Raji (cell line): ENCODE results near the gene CRMP1.

ENCODE experiments used
- POLR2A ChIP-seq: IDR thresholded peaks from 2 replicates; pipeline ENCODE4 v1.6.1; 2011; ENCODE audit warnings: low read depth, low read length, control low read depth; ENCODE audit not compliant: insufficient read depth

CRMP1 gene

GRCh38 chr4:5887011-5887360 is 5.9 kb downstream of the CRMP1 start:
- no peak for TF ChIP-seq POLR2A

GRCh38 chr4:5885733-5886132 is 7.2 kb downstream of the CRMP1 start:
- no peak for TF ChIP-seq POLR2A

DNA sequence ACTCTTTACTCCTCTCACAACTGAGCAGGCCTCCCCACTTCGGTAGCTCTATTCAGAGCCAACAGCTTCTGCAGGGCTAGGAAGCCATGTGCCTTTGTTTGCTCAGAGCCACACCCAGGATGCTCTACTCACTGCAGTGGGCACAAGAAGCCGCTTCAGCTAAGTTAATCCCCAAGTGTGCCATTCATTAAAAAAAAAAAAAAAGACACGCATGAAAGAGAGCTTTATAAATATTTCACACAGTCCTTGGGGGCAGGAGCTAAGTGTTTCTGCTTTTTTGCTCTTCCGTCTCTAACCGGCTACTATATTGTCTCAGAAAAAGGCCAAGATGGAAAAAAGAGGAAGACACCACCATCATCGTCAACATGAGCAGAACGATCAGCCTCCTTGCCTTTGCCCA is 8.1 kb downstream of the CRMP1 start:
- TF ChIP-seq POLR2A = no peak

GRCh38 chr4:5883916-5884315 is 9.0 kb downstream of the CRMP1 start:
- TF ChIP-seq POLR2A = no peak

GRCh38 chr4:5882947-5883346 is 9.9 kb downstream of the CRMP1 start:
- TF ChIP-seq POLR2A = no peak

- no peak for TF ChIP-seq POLR2A
Observed at GRCh38 chr4:5881340-5881739, 11.5 kb downstream of the CRMP1 start.

GRCh38 chr4:5878359-5878758 is 14.5 kb downstream of the CRMP1 start:
- TF ChIP-seq POLR2A = no peak

DNA sequence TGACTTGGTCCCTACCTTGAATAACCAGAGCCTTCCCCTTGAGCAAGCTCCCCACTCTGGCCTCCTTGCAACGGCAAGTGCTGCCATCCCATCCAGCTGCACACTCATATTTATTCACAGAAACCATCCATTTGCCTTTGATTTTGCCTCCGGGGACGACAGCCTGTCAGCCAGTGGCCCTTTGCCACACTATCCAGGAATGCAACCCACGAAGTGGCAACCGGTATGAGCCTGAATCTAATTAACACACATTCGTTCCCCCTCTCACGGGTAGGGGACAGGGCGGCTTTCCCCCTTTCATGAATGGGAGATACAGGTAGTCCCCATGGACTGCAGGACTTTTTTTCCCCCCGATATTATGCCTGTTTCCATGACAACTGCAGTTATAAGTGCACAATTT is 15.5 kb downstream of the CRMP1 start:
- TF ChIP-seq POLR2A = no peak

GRCh38 chr4:5874811-5875449 is 18.0 kb downstream of the CRMP1 start:
- no peak for TF ChIP-seq POLR2A

- no peak for TF ChIP-seq POLR2A
Observed at GRCh38 chr4:5870701-5871100, 22.2 kb downstream of the CRMP1 start.

GRCh38 chr4:5869966-5870619 is 22.8 kb downstream of the CRMP1 start:
- no peak for TF ChIP-seq POLR2A

DNA sequence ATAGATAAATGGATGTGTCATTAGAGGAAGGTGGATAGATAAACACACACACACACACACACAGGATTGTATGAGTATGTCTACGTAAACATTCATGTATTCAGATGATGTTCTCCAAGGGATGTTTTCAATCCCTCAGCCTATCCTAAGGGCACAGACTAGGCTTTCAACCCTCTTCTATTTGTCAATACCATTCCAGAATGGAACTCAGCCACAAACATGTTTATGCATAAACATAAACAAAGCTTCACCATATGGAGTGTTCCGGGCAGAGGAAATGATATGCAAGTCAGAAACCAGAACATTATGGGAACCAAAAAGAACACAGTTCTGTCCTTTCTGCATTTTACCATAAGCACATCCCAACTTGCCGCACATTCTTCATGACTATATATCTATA is 25.0 kb downstream of the CRMP1 start:
- TF ChIP-seq POLR2A = no peak

DNA sequence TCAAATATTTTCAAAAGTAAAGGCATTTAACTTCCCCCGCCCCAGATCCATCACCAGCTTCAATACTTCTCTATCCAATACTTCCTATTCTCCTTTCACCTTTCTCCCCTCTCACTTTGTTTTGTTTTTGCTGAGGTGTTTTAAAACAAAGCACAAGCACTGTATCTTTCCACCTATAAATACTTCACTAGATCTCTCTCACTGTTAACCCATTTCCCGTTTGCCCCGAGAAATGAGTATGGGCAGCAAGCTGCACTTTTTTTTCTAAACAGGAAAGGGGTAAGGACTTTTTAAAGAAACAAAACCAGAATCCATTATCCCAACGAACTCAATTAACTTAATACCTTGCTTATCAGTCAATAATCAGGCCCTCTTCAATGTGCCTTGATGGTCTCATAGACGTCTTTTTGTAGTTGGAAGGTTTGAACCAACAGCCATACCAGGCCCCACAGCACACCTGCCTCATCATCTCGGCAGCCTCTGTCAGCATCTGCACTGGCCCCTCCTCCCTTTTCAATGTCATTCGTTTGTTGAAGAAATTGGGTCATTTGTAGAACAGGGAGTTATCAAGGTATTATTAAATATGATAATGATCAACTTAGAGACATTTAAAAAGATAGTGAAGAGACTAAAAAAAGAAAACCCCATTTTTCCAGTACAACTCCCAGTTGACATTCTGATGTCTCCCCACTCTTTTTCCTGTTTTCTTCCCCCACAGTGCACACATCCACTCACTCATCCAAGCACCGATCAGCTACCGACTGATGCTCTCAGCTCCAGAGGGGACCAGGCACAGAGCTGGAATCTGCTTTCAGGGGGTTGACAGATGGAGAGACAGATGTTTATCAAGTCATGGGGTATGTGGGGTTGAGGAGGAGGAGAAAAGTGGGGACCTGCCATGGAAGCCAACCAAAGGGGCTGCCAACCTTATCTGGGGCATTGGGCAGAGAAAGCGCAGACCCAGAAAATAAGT is 25.8 kb downstream of the CRMP1 start:
- no peak for TF ChIP-seq POLR2A

- no peak for TF ChIP-seq POLR2A
Observed at GRCh38 chr4:5865896-5866599, 26.8 kb downstream of the CRMP1 start.

- TF ChIP-seq POLR2A = no peak
Observed at GRCh38 chr4:5863461-5864113, 29.3 kb downstream of the CRMP1 start.
